Loucy (cell line): ENCODE measurements around the gene TCTN2.

Experiments used
- H2AFZ ChIP-seq: fragments of 200-600 bp; sonication (generic); 2 replicates; pipeline ENCODE4 v1.6.0; 2016; ENCODE audit warnings: antibody characterized with exemption, mild to moderate bottlenecking, low read length, moderate library complexity
- H3F3A ChIP-seq: fragments of 200-600 bp; 2 replicates; pipeline ENCODE4 v1.6.0; 2016; ENCODE audit warnings: antibody characterized with exemption, low read depth, mild to moderate bottlenecking
- H3K27me3 ChIP-seq: fragments of 200-600 bp; sonication (generic); 2 replicates; pipeline ENCODE4 v1.6.1; 2014; ENCODE audit warnings: low read length, mild to moderate bottlenecking; ENCODE audit not compliant: insufficient read depth, poor library complexity, severe bottlenecking
- H3K36me3 ChIP-seq: fragments of 200-600 bp; sonication (generic); 2 replicates; pipeline ENCODE4 v1.6.1; 2016; ENCODE audit warnings: low read length; ENCODE audit not compliant: insufficient read depth
- H3K4me1 ChIP-seq: fragments of 200-600 bp; sonication (generic); 2 replicates; pipeline ENCODE4 v1.5.1; 2014; ENCODE audit warnings: low read length, mild to moderate bottlenecking; ENCODE audit not compliant: insufficient read depth, poor library complexity, severe bottlenecking
- H3K4me2 ChIP-seq: fragments of 200-600 bp; sonication (generic); 2 replicates; pipeline ENCODE4 v1.6.0; 2014; ENCODE audit warnings: antibody characterized with exemption, low read length, low read depth, mild to moderate bottlenecking; ENCODE audit not compliant: poor library complexity, severe bottlenecking
- H3K4me3 ChIP-seq: fragments of 200-600 bp; sonication (generic); 2 replicates; pipeline ENCODE4 v1.5.1; 2014; ENCODE audit warnings: low read length, mild to moderate bottlenecking, mixed read lengths; ENCODE audit not compliant: poor library complexity, severe bottlenecking
- H3K79me2 ChIP-seq: fragments of 200-600 bp; sonication (generic); 2 replicates; pipeline ENCODE4 v1.6.1; 2014; ENCODE audit warnings: low read length; ENCODE audit not compliant: insufficient read depth
- H3K9ac ChIP-seq: fragments of 200-600 bp; sonication (generic); 2 replicates; pipeline ENCODE4 v1.6.0; 2014; ENCODE audit warnings: mild to moderate bottlenecking, low read depth, low read length, moderate library complexity; ENCODE audit not compliant: poor library complexity, severe bottlenecking
- H3K9me2 ChIP-seq: fragments of 200-600 bp; sonication (generic); replicated peaks from 2 replicates; pipeline ENCODE4 v1.6.1; 2016; ENCODE audit warnings: low read depth, low read length, mixed read lengths
- H3K9me3 ChIP-seq: fragments of 200-600 bp; sonication (generic); 2 replicates; pipeline ENCODE4 v1.6.1; 2014; ENCODE audit warnings: mild to moderate bottlenecking, antibody characterized with exemption, low read length, low read depth; ENCODE audit not compliant: insufficient read depth
- H4K20me1 ChIP-seq: fragments of 200-600 bp; sonication (generic); 2 replicates; pipeline ENCODE4 v1.6.0; 2014; ENCODE audit warnings: antibody characterized with exemption, low read length, mild to moderate bottlenecking; ENCODE audit not compliant: insufficient read depth, poor library complexity, severe bottlenecking
- EZH2phosphoT487 ChIP-seq: fragments of 200-600 bp; IDR thresholded peaks from 2 replicates; pipeline ENCODE4 v1.6.1; 2018; ENCODE audit warnings: antibody characterized with exemption, mild to moderate bottlenecking, moderate library complexity, borderline replicate concordance
- TF ChIP-seq, protein P1 (sequence below): fragments of 200-600 bp; sonication (generic); conservative IDR thresholded peaks from 2 replicates; pipeline ENCODE4 v1.5.1; 2014; ENCODE audit warnings: mild to moderate bottlenecking, antibody characterized with exemption, low read length

TCTN2 gene

DNA sequence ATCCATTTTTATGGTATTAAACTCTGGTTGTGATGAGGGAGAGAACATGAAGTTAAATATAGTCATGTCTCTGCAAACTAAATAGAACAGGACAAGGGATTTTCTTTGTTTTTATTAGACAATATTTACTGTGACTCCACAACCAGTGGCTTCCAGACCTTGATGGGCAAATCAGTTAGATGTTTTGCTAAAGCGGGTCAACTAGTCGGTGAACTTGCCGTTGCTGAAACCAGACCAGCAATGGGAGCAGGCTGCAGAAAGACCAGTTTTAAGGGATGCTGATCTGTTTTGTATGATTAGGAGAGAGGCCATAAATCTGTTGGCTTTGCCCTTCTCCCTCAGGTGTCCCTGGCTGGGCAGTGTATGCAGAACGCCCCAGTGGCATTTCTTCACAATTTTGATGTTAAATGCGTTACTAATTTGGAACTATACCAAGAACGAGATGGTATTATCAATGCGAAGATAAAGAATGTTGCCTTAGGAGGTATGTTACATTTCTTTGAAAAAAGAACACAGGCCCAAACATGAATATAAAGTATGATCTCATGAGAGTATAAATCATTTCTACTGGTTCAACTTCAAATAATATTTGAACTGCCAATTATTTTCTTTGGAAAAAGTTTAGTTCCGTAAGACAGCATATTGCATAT is 19.4 kb downstream of the TCTN2 start:
- H3K4me3 ChIP-seq: no peak overlapping the region
- no peak overlapping the region for H3K9ac ChIP-seq
- no peaks in the 10 kb centered on the region for H3K36me3 ChIP-seq
- no peaks in the 10 kb centered on the region for H3K4me1 ChIP-seq
- H3K9me2 ChIP-seq: no peaks in the 10 kb centered on the region
- H3K4me2 ChIP-seq: no peak overlapping the region
- H3F3A ChIP-seq: no peaks in the 10 kb centered on the region
- H2AFZ ChIP-seq: no peak overlapping the region
- TF ChIP-seq, protein P1, sequence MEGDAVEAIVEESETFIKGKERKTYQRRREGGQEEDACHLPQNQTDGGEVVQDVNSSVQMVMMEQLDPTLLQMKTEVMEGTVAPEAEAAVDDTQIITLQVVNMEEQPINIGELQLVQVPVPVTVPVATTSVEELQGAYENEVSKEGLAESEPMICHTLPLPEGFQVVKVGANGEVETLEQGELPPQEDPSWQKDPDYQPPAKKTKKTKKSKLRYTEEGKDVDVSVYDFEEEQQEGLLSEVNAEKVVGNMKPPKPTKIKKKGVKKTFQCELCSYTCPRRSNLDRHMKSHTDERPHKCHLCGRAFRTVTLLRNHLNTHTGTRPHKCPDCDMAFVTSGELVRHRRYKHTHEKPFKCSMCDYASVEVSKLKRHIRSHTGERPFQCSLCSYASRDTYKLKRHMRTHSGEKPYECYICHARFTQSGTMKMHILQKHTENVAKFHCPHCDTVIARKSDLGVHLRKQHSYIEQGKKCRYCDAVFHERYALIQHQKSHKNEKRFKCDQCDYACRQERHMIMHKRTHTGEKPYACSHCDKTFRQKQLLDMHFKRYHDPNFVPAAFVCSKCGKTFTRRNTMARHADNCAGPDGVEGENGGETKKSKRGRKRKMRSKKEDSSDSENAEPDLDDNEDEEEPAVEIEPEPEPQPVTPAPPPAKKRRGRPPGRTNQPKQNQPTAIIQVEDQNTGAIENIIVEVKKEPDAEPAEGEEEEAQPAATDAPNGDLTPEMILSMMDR: no peak
- no peak for TF ChIP-seq EZH2phosphoT487
- H3K9me3 ChIP-seq: no peaks in the 10 kb centered on the region
- H4K20me1 ChIP-seq: no peaks in the 10 kb centered on the region
- H3K27me3 ChIP-seq: no peaks in the 10 kb centered on the region
- no peaks in the 10 kb centered on the region for H3K79me2 ChIP-seq

DNA sequence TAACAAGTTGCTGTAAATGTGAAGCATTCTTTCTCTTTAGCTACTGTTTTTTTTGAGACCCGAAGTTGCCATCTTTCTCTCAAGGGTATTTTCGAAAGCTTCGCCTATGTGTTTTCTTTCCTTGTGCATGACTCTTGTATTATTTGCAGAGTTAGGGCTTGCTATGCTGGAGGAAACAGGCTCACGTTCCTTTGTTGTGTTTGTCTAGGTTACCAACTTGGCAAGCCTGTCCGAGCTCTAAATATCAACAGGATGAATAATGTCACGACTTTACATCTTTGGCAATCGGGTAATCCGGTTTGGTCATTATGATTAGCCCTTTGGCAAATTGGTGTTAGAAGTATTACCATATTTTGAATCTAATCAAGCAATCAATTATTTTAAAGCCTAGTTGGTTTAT is 25.3 kb downstream of the TCTN2 start:
- H3K9me3 ChIP-seq: no peaks in the 10 kb centered on the region
- no peaks in the 10 kb centered on the region for H4K20me1 ChIP-seq
- H3K9me2 ChIP-seq: no peaks in the 10 kb centered on the region
- no peaks in the 10 kb centered on the region for H3K27me3 ChIP-seq
- H3K4me3 ChIP-seq: no peak overlapping the region
- no peaks in the 10 kb centered on the region for H3K4me1 ChIP-seq
- no peak overlapping the region for H2AFZ ChIP-seq
- TF ChIP-seq EZH2phosphoT487: no peak
- TF ChIP-seq, protein P1: no peak
- no peak overlapping the region for H3K4me2 ChIP-seq
- H3K9ac ChIP-seq: no peak overlapping the region
- no peaks in the 10 kb centered on the region for H3K36me3 ChIP-seq
- H3K79me2 ChIP-seq: no peaks in the 10 kb centered on the region
- no peaks in the 10 kb centered on the region for H3F3A ChIP-seq

DNA sequence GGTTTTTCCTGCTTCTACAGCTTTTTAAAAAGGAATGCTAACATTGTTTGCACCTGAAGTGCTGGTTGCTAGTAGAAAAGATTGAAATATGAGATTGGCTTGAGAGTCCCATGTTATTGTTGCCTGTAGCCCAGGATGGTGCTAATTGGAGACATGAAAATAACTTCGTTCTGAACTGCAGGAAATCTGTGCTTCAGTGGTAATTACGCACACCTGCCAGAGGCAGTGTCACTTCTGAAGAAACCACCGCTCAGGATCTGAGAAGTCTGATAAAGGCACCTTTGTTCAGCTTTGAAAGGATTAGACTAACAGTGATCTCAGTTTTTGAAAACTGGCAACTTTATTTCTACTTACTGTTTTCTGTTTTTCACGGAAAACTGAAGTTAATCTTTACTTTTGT is 25.7 kb downstream of the TCTN2 start:
- Histone ChIP-seq H3K4me1 (no peaks in the 10 kb centered on the region), H3K4me3 (no peak overlapping the region), H3F3A (no peaks in the 10 kb centered on the region), H2AFZ (no peak overlapping the region), H3K9ac (no peak overlapping the region), H3K4me2 (no peak overlapping the region), H4K20me1 (no peaks in the 10 kb centered on the region), H3K9me2 (no peaks in the 10 kb centered on the region), H3K27me3 (no peaks in the 10 kb centered on the region), H3K79me2 (no peaks in the 10 kb centered on the region), H3K9me3 (no peaks in the 10 kb centered on the region), H3K36me3 (no peaks in the 10 kb centered on the region)
- TF ChIP-seq, protein P1: no peak
- TF ChIP-seq EZH2phosphoT487: no peak
